Endothelial cell of umbilical vein (primary cell): ENCODE data around the gene ZFX.

Experiments used
- CTCF ChIP-seq, 2 donors: IDR thresholded peaks; 1 replicate in 1 of 2; 2 replicates in 1 of 2; pipeline ENCODE4 v1.5.1; 2011; ENCODE audit warnings: low read length in 2 of 2, mild to moderate bottlenecking in 2 of 2, moderate library complexity in 2 of 2, control low read depth in 1 of 2, inconsistent platforms in 1 of 2, low read depth in 1 of 2; ENCODE audit not compliant: insufficient read depth in 1 of 2; ENCODE audit errors: extremely low read depth in 1 of 2
- EZH2 ChIP-seq: IDR thresholded peaks from 2 replicates; pipeline ENCODE4 v1.6.1; 2012; ENCODE audit warnings: borderline replicate concordance, low read depth, mild to moderate bottlenecking, moderate library complexity, low read length, inconsistent platforms; ENCODE audit not compliant: severe bottlenecking
- FOS ChIP-seq: IDR thresholded peaks from 2 replicates; pipeline ENCODE4 v1.6.1; 2011; ENCODE audit warnings: mild to moderate bottlenecking, low read length, moderate library complexity, borderline replicate concordance; ENCODE audit not compliant: insufficient read depth
- POLR2A ChIP-seq: IDR thresholded peaks from 2 replicates; pipeline ENCODE4 v1.6.1; 2012; ENCODE audit warnings: low read depth, mild to moderate bottlenecking, control low read depth, low read length

- no peak for TF ChIP-seq EZH2
- no peak for TF ChIP-seq CTCF (IDR thresholded peaks at IDR 0.05; ENCODE audit: extremely low read depth in 1 of 2, insufficient read depth in 1 of 2, low read depth in 1 of 2, low read length in 2 of 2)
- TF ChIP-seq POLR2A = no peak
- TF ChIP-seq FOS = no peak
Measured at GRCh38 chrX:24148121-24148520, 1.4 kb upstream of the ZFX start.
